ENCODE data around the gene SMAD2.

Gene SMAD2

DNA sequence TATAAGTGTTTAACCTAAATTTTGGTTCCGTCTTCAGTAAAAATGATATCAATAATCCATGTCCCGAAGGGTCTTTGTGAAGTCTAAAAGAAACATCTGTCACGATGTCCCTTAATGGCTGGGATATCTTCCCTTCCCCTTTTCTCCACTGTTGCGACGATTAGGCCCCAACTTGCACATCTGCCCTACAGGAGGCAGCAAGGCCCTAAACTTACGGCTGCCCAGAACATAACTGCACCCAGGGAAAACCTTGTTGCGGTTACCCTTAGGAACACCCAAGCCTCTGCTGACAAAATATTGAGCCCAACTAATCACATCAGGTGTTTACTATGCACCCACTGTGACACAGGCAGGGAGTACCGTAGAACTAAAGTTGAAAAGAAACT, 1.3 kb upstream of the SMAD2 start:
- peak; percentile 33 for DNase-seq

GRCh38 chr18:47930931-47931717, 665 bp upstream of the SMAD2 start:
- peak; percentile 98 for DNase-seq

GRCh38 chr18:47929681-47930198, 719 bp downstream of the SMAD2 start:
- peak; percentile 72 for DNase-seq

DNA sequence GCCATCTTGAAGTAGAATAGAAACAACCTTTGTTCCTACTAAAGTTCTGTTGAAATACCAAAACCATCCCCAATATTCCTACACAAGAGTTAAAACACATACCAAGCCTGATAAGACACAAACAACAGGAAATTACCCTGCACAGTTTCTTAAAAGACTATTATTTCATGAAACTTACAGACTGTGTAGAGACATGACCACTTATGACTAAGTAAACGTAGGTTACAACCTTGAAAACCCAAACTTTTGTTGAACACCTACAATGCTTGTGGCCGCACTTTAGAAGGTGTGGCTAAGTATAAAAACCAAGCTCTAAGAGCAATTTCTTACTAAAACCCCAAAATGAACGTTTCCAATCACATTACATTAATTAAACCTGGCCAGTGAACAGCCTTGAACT, 2.0 kb downstream of the SMAD2 start:
- DNase-seq: no peak

DNA sequence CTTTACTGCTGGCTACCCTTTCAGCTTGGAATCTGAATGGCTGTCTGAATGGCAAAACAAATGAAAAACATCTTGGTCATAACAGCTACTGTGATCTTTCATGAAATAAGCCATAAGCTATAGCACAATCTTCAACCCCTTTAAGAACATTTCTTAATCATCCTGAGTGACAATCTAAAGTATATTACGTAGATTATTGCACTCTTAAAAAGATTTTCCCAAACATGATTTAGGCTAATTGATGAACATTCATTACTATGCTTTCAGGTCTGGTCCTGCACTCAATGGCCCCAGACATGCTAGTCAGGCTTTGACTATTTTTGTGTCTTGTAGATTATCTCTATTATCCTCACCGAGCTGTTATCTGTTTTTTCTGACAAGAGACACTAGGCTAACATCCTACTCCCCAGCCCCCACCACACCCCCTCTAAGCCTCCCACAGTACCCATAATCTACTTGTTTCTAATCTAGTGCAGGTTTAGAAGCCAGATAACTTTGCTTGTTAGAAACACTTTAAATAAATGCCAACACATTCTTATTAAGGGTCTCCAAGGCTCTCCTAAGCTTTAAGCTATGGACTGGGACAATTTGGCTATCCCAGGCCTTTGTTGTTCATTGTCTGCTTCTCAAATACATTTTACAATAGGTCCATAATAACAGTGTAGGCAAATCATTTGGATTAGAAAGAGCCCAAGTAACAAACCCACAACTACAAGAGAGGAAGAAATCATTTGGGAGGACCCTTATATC, 4.2 kb downstream of the SMAD2 start:
- DNase-seq: no peak

DNA sequence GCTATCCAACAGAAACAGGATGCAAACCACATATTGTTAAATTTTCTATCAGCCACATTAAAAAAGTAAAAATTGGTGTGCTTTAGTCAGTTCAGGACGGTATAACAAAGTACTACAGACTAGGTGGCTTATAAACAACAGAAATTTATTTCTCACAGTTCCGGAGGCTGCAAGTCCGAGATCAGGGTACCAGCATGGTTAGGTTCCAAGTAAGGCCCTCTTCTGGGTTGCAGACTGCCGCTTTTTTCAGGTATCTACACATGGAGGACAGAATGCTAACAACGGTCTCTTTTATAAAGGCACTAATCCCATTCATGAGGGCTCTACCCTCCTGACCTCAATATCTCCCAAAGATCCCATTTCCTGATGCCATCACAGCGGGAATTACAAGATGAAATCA, 10.5 kb downstream of the SMAD2 start:
- no peak for DNase-seq

GRCh38 chr18:47917923-47918610, 12.4 kb downstream of the SMAD2 start:
- DNase-seq: no peak

GRCh38 chr18:47915930-47916329, 14.5 kb downstream of the SMAD2 start:
- DNase-seq: no peak

- DNase-seq: no peak
Observed at GRCh38 chr18:47915229-47915628, 15.2 kb downstream of the SMAD2 start.

- DNase-seq: peak; percentile 56
Observed at GRCh38 chr18:47912794-47913585, 17.5 kb downstream of the SMAD2 start.

- DNase-seq: no peak
Observed at GRCh38 chr18:47912343-47912742, 18.1 kb downstream of the SMAD2 start.

GRCh38 chr18:47911877-47912276, 18.6 kb downstream of the SMAD2 start:
- no peak for DNase-seq

GRCh38 chr18:47909484-47909883, 21.0 kb downstream of the SMAD2 start:
- no peak for DNase-seq

- no peak for DNase-seq
Observed at GRCh38 chr18:47908592-47908991, 21.9 kb downstream of the SMAD2 start.

GRCh38 chr18:47906408-47906807, 24.1 kb downstream of the SMAD2 start:
- DNase-seq: no peak

GRCh38 chr18:47903809-47904208, 26.6 kb downstream of the SMAD2 start:
- no peak for DNase-seq

DNA sequence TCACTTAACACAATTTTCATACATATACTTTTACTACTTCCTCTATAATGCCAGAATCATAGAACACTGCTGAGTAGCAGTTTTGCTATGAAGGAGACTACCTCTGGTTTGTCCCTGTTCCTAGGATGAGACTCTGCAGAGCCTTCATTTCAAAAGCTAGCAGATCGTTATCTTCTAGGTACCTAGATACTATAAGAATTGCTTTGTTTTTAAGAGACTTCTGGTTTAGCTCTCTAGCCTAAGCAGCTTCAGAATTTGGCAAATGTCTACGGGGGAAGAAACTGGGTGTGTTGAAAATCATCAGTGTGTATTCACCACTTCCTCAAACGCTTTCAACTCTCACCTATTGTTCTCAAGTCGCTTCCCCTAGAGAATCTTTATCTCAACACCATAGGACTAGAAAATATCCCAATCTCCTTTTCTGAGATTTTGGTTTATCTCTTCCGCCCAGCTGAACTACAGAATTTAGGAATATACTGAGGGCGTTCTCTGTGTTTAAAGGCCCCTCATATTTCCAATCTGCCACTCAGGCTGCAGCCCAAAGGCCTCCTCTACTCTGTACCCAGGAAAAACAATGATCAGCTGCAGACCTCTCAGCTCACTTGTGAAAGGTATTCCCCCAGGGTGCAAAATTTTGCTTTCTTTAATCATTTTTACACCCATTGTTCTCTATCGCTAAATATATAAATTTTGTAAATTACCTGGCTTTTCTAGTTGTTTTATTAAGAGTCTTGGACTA, 28.7 kb downstream of the SMAD2 start:
- peak; percentile 40 for DNase-seq

DNA sequence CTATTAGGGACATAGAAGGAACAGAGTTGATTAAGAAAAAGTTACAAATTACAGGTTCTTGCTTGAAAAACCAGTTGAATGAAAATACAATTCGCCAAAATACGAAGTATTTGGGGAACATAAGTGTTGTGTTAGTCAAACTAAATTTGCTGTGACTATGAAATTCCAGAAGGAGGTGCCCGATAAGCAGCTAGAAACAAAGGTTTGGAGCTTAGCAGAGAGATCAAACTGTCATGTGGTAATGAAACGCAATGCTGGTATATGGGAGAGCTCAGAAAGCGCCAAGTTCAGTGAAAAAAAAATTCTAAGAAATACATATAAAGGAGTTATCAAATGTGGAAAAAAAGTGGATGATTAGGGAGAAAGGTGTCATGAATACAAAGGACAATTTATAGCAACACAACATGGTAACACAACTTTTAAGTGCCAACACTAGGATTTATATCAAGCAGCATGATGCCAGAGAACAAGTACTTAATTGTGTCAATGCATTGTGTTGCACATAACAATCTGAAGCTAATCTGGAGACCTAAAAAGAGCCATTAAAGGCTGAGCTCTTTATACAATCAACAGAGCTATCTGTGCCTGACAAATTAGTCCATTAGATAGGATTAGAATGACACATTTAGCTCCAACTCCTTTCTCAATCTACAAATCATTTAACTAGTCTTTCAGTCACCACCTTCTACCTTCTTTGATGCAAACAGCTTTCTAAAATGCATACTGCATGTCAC, 31.2 kb downstream of the SMAD2 start:
- DNase-seq: no peak

DNA sequence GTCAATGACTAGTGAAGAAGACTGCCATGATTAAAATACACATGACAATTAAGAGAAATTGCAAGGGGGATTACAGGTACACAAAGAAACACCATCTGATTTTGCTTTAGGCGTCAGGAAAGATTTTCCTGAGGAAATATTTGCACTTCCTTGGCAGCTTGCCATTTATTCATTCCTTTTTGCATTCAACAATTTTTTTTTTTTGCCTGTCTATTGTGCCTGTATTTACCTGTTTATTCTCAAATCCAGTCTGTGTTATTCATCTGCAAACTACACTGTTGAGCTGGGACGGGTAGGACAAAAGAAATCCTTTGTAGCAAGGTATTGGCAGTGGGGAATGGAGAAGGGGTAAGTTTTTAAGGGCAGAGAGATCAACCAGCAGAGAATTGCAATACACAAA, 31.8 kb downstream of the SMAD2 start:
- no peak for DNase-seq

DNA sequence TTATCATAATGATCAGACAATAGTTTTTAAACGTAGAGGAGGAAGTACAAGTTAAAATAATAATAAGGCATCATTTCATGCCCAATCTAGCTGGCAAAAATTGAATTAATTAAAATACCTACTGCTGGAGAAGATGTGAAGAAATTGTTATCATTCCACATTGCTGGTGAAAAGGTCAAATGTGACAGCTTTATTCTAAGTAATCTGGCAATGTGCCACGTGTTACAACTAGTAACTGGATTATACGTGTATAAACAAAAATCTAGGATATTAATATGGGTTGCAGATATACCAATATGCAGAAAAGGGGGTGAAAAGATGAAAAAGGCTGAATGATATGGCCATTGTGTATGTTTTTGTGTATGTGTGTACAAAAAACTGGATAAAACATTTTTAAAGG, 32.4 kb downstream of the SMAD2 start:
- no peak for DNase-seq

- no peak for DNase-seq
Observed at GRCh38 chr18:47895565-47896250, 34.8 kb downstream of the SMAD2 start.
